Measurements from ENCODE around the gene PALM2AKAP2.

DNA sequence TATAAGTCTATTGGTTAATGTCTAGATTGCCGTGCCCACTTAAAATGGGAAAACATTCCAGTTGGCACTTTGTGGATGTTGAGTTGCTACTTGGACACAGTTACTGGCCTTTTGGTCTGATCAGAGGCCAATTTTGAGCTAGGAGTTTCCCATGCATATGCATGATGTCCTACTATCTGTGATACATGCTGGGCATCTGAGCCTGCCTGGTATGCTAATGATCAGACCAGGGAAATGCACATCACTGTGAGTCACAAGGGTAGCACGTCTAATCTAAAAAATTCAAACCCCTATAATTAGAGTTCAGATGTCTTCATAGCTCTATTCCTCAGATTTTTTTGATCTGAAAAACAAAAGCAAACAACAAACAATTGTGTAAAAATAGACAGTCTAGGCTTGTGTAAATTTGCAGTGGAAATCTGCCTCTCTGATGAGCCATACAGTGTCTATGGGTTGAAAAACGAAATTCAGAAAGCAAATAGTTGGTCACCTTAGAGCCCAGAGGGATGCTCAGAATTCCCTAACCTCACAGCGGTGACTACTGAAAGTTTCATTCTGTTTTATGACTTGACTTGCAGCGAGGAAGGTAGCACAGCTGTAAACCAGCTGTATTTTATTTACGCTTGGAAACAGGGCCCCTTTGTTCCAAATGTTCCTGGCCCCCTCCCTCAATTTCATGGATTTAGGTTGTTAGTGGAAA, 37.3 kb downstream of the PALM2AKAP2 start:
- TF ChIP-seq, protein P1, sequence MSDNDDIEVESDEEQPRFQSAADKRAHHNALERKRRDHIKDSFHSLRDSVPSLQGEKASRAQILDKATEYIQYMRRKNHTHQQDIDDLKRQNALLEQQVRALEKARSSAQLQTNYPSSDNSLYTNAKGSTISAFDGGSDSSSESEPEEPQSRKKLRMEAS (IDR thresholded peaks at IDR 0.05), result no peak
- TF ChIP-seq EGR1 (IDR thresholded peaks at IDR 0.05), result no peak
- TF ChIP-seq CEBPB (IDR thresholded peaks at IDR 0.05), result no peak
- no peak for TF ChIP-seq TAF1 (IDR thresholded peaks at IDR 0.05; ENCODE audit: low read depth)
- TF ChIP-seq RAD21 (IDR thresholded peaks at IDR 0.05; ENCODE audit: low read depth), result no peak

All from Ishikawa (cell line).